H9 (cell line): ENCODE data around the gene TTC28. TPM values are rescaled to one million over a fixed set of nuclear protein-coding genes. Genes with fewer than 3 reads are reported as not detected.

Experiments used
- DNase-seq: peaks from one replicate; pipeline ENCODE4 v3.0.0-alpha.2; 2017
- H2AFZ ChIP-seq: one replicate; pipeline ENCODE4 v1.6.1; 2013; ENCODE audit warnings: mild to moderate bottlenecking, low read length, control low read depth, moderate library complexity
- H2AK5ac ChIP-seq: 2 replicates; pipeline ENCODE4 v1.6.1; 2013; ENCODE audit warnings: low read length, control low read depth, mixed read lengths; ENCODE audit not compliant: insufficient read length
- H2BK120ac ChIP-seq: one replicate; pipeline ENCODE4 v1.6.1; 2013; ENCODE audit warnings: low read depth, mild to moderate bottlenecking, low read length, control low read depth, inconsistent platforms; ENCODE audit not compliant: poor library complexity, severe bottlenecking
- H2BK12ac ChIP-seq: 2 replicates; pipeline ENCODE4 v1.6.1; 2013; ENCODE audit warnings: low read length, control low read depth, mixed read lengths, low read depth; ENCODE audit not compliant: insufficient read length
- H2BK15ac ChIP-seq: 2 replicates; pipeline ENCODE4 v1.6.1; 2013; ENCODE audit warnings: low read depth, low read length, control low read depth
- H2BK20ac ChIP-seq: one replicate; pipeline ENCODE4 v1.6.1; 2013; ENCODE audit warnings: low read depth, mild to moderate bottlenecking, low read length, control low read depth, inconsistent platforms; ENCODE audit not compliant: poor library complexity, severe bottlenecking
- H2BK5ac ChIP-seq: 2 replicates; pipeline ENCODE4 v1.6.1; 2013; ENCODE audit warnings: low read length, control low read depth, mixed read lengths; ENCODE audit not compliant: insufficient read length
- H3K14ac ChIP-seq: 2 replicates; pipeline ENCODE4 v1.6.1; 2013; ENCODE audit warnings: low read length, control low read depth; ENCODE audit not compliant: insufficient read depth
- H3K18ac ChIP-seq: 2 replicates; pipeline ENCODE4 v1.6.1; 2013; ENCODE audit warnings: low read depth, mild to moderate bottlenecking, mixed read lengths, low read length, control low read depth; ENCODE audit not compliant: insufficient read length
- H3K23ac ChIP-seq: 2 replicates; pipeline ENCODE4 v1.6.1; 2013; ENCODE audit warnings: low read length, control low read depth, mixed read lengths, low read depth; ENCODE audit not compliant: insufficient read length
- H3K23me2 ChIP-seq: 2 replicates; pipeline ENCODE4 v1.6.1; 2013; ENCODE audit warnings: low read depth, mild to moderate bottlenecking, mixed read lengths, low read length, control low read depth; ENCODE audit not compliant: insufficient read length, poor library complexity, severe bottlenecking
- H3K27ac ChIP-seq: 2 replicates; pipeline ENCODE4 v1.5.1; 2013; ENCODE audit warnings: low read length, control low read depth, mixed read lengths, low read depth; ENCODE audit not compliant: insufficient read length
- H3K27me3 ChIP-seq: 2 replicates; pipeline ENCODE4 v1.6.1; 2013; ENCODE audit warnings: low read length, control low read depth, inconsistent platforms; ENCODE audit not compliant: insufficient read depth
- H3K4ac ChIP-seq: 2 replicates; pipeline ENCODE4 v1.6.1; 2013; ENCODE audit warnings: low read depth, mild to moderate bottlenecking, control low read depth, inconsistent platforms, low read length, moderate library complexity
- H3K4me1 ChIP-seq: 2 replicates; pipeline ENCODE4 v1.6.1; 2013; ENCODE audit warnings: low read length, control low read depth, inconsistent platforms; ENCODE audit not compliant: insufficient read depth
- H3K4me2 ChIP-seq: 2 replicates; pipeline ENCODE4 v1.6.1; 2013; ENCODE audit warnings: low read length, control low read depth, mixed read lengths; ENCODE audit not compliant: insufficient read length, insufficient read depth
- H3K56ac ChIP-seq: 2 replicates; pipeline ENCODE4 v1.6.1; 2013; ENCODE audit warnings: low read depth, mild to moderate bottlenecking, mixed read lengths, low read length, control low read depth; ENCODE audit not compliant: insufficient read length
- H3K79me1 ChIP-seq: 2 replicates; pipeline ENCODE4 v1.6.1; 2013; ENCODE audit warnings: low read depth, mild to moderate bottlenecking, moderate library complexity, low read length, control low read depth, inconsistent platforms; ENCODE audit not compliant: insufficient read depth, poor library complexity, severe bottlenecking
- H3K79me2 ChIP-seq: 2 replicates; pipeline ENCODE4 v1.6.1; 2013; ENCODE audit warnings: low read length, control low read depth, inconsistent platforms; ENCODE audit not compliant: insufficient read depth
- H3K9ac ChIP-seq: 2 replicates; pipeline ENCODE4 v1.6.1; 2013; ENCODE audit warnings: low read length, control low read depth, mixed read lengths; ENCODE audit not compliant: insufficient read length; ENCODE audit errors: extremely low read depth
- H3K9me3 ChIP-seq: one replicate; pipeline ENCODE4 v1.6.1; 2013; ENCODE audit warnings: low read depth, low read length, inconsistent platforms; ENCODE audit not compliant: control insufficient read depth
- H3T11ph ChIP-seq: one replicate; pipeline ENCODE4 v1.6.1; 2013; ENCODE audit warnings: mild to moderate bottlenecking, low read length, control low read depth, inconsistent platforms
- H4K20me1 ChIP-seq: one replicate; pipeline ENCODE4 v1.6.1; 2013; ENCODE audit not compliant: control insufficient read depth, insufficient read length, insufficient read depth
- H4K5ac ChIP-seq: 2 replicates; pipeline ENCODE4 v1.6.1; 2013; ENCODE audit warnings: low read depth, mild to moderate bottlenecking, mixed read lengths, low read length, control low read depth; ENCODE audit not compliant: insufficient read length
- H4K8ac ChIP-seq: replicated peaks from 2 replicates; pipeline ENCODE4 v1.6.1; 2013; ENCODE audit warnings: low read length, control low read depth, mixed read lengths, low read depth; ENCODE audit not compliant: insufficient read length
- H4K91ac ChIP-seq: 2 replicates; pipeline ENCODE4 v1.6.1; 2013; ENCODE audit warnings: low read depth, mild to moderate bottlenecking, moderate library complexity, mixed read lengths, low read length, control low read depth; ENCODE audit not compliant: insufficient read length
- H3K27ac Mint-ChIP-seq, 3 experiments: 2 replicates in 2 of 3; 3 replicates in 1 of 3; pipeline ENCODE4 v1.8.0; 2020 to 2021; ENCODE audit warnings: mixed read lengths in 3 of 3, mild to moderate bottlenecking in 1 of 3, moderate library complexity in 1 of 3
- H3K27me3 Mint-ChIP-seq: 2 replicates; pipeline ENCODE4 v1.8.0; 2021; ENCODE audit warnings: low read depth, mild to moderate bottlenecking, moderate library complexity, mixed read lengths
- H3K36me3 Mint-ChIP-seq, 3 experiments: 2 replicates in 2 of 3; 3 replicates in 1 of 3; pipeline ENCODE4 v1.8.0; 2020 to 2021; ENCODE audit warnings: low read depth in 3 of 3, mixed read lengths in 3 of 3; ENCODE audit not compliant: insufficient read depth in 1 of 3
- H3K4me1 Mint-ChIP-seq, 2 experiments: 2 replicates each; pipeline ENCODE4 v1.8.0; 2020; ENCODE audit warnings: mixed read lengths in 2 of 2
- H3K4me3 Mint-ChIP-seq, 2 experiments: 2 replicates in 1 of 2; 3 replicates in 1 of 2; pipeline ENCODE4 v1.8.0; 2020 to 2021; ENCODE audit warnings: mild to moderate bottlenecking in 2 of 2, mixed read lengths in 2 of 2, moderate library complexity in 1 of 2
- H3K9me3 Mint-ChIP-seq, 2 experiments: 2 replicates in 1 of 2; 3 replicates in 1 of 2; pipeline ENCODE4 v1.8.0; 2020; ENCODE audit warnings: mild to moderate bottlenecking in 2 of 2, mixed read lengths in 2 of 2, moderate library complexity in 1 of 2
- WGBS: extraction: QIAGEN DNeasy Blood & Tissue Kit; methylation state at CpG from one replicate; pipeline ENCODE4 v1.1.7; 2013; ENCODE audit warnings: missing lambda C conversion rate, low lambda C conversion rate, mixed read lengths; ENCODE audit not compliant: insufficient read length; ENCODE audit errors: extremely low coverage; 5-methylcytosine and 5-hydroxymethylcytosine counted together
- total RNA-seq: library from RNA; stranded (reverse); gene quantifications from 2 replicates; pipeline ENCODE4 v1.2.1, GENCODE V29; 2021
- TF ChIP-seq, protein P1 (sequence below): fragments of 200-600 bp; sonication (generic); conservative IDR thresholded peaks from 3 replicates; pipeline ENCODE4 v1.8.0; 2021; ENCODE audit warnings: antibody characterized with exemption, mild to moderate bottlenecking

Gene TTC28
- total RNA-seq, 1 experiment from 2014 or later = 13.6 TPM

GRCh38 chr22:28243539-28243938, 436.1 kb downstream of the TTC28 start:
- no CpG with 5 or more reads among the region's 3 CpGs for WGBS
- H3K27ac Mint-ChIP-seq = no peak overlapping the region
- Histone ChIP-seq H3K4me1 (no peaks in the 10 kb centered on the region), H3K23me2 (no peaks in the 10 kb centered on the region), H3K79me1 (no peaks in the 10 kb centered on the region), H3K27ac (no peak overlapping the region), H2BK20ac (no peak overlapping the region), H2BK120ac (no peak overlapping the region), H2AK5ac (no peak overlapping the region), H3K23ac (no peak overlapping the region), H3K56ac (no peak overlapping the region), H3K18ac (no peak overlapping the region), H2BK12ac (no peak overlapping the region), H4K5ac (no peak overlapping the region), H3K14ac (no peak overlapping the region), H3K4ac (no peak overlapping the region), H3T11ph (no peak overlapping the region), H4K8ac (no peak overlapping the region), H3K9me3 (no peaks in the 10 kb centered on the region), H2BK5ac (no peak overlapping the region), H3K9ac (no peak overlapping the region), H3K4me2 (no peak overlapping the region), H3K79me2 (no peaks in the 10 kb centered on the region), H3K27me3 (no peaks in the 10 kb centered on the region; the same call in 1 of the 2 replicates), H2AFZ (no peak overlapping the region), H2BK15ac (no peak overlapping the region), H4K91ac (no peak overlapping the region), H4K20me1 (no peaks in the 10 kb centered on the region)
- H3K9me3 Mint-ChIP-seq = no peaks in the 10 kb centered on the region; a peak in 1 of 5 replicates
- no peak overlapping the region for H3K4me3 Mint-ChIP-seq
- peaks cover 14 to 19% of the 10 kb centered on the region in 2 experiments for H3K4me1 Mint-ChIP-seq
- DNase-seq = no peak
- TF ChIP-seq, protein P1, sequence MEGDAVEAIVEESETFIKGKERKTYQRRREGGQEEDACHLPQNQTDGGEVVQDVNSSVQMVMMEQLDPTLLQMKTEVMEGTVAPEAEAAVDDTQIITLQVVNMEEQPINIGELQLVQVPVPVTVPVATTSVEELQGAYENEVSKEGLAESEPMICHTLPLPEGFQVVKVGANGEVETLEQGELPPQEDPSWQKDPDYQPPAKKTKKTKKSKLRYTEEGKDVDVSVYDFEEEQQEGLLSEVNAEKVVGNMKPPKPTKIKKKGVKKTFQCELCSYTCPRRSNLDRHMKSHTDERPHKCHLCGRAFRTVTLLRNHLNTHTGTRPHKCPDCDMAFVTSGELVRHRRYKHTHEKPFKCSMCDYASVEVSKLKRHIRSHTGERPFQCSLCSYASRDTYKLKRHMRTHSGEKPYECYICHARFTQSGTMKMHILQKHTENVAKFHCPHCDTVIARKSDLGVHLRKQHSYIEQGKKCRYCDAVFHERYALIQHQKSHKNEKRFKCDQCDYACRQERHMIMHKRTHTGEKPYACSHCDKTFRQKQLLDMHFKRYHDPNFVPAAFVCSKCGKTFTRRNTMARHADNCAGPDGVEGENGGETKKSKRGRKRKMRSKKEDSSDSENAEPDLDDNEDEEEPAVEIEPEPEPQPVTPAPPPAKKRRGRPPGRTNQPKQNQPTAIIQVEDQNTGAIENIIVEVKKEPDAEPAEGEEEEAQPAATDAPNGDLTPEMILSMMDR = no peak
- H3K36me3 Mint-ChIP-seq = peaks cover 0 to 4% (median 0%) of the 10 kb centered on the region in 3 experiments; a peak in 2 of 7 replicates
- H3K27me3 Mint-ChIP-seq = peaks cover 57% of the 10 kb centered on the region
